DOHH2 (cell line): ENCODE measurements around the gene SLC16A9.
"Not testable (repeated sequence)": the region's sequence is repeated elsewhere in the genome, so short reads cannot be mapped to it uniquely, and the experiment has no call there.

Experiments used
- H3F3A ChIP-seq: fragments of 200-600 bp; sonication (generic), shearing (Covaris generic); 2 replicates; pipeline ENCODE4 v1.6.0; 2016; ENCODE audit warnings: antibody characterized with exemption, mild to moderate bottlenecking; ENCODE audit not compliant: control insufficient read depth, insufficient read depth
- H3K27ac ChIP-seq: fragments of 200-600 bp; sonication (generic); 2 replicates; pipeline ENCODE4 v1.5.1; 2014; ENCODE audit warnings: low read depth, mild to moderate bottlenecking, low read length, moderate library complexity
- H3K27me3 ChIP-seq: fragments of 200-600 bp; sonication (generic); 2 replicates; pipeline ENCODE4 v1.6.1; 2014; ENCODE audit warnings: mild to moderate bottlenecking, low read length, mixed read lengths; ENCODE audit not compliant: control insufficient read depth
- H3K36me3 ChIP-seq: fragments of 200-600 bp; sonication (generic); 2 replicates; pipeline ENCODE4 v1.6.1; 2014; ENCODE audit warnings: mild to moderate bottlenecking, low read length, moderate library complexity, mixed read lengths; ENCODE audit not compliant: control insufficient read depth
- H3K4me1 ChIP-seq: fragments of 200-600 bp; sonication (generic); 2 replicates; pipeline ENCODE4 v1.6.1; 2014; ENCODE audit warnings: mild to moderate bottlenecking, low read length, mixed read lengths; ENCODE audit not compliant: control insufficient read depth
- H3K4me2 ChIP-seq: fragments of 200-600 bp; sonication (generic); 2 replicates; pipeline ENCODE4 v1.6.0; 2014; ENCODE audit warnings: mild to moderate bottlenecking, low read length, moderate library complexity
- H3K4me3 ChIP-seq: fragments of 200-600 bp; sonication (generic); 2 replicates; pipeline ENCODE4 v1.5.1; 2014; ENCODE audit warnings: mild to moderate bottlenecking, low read length, mixed read lengths
- H3K79me2 ChIP-seq: fragments of 200-600 bp; sonication (generic); 2 replicates; pipeline ENCODE4 v1.6.1; 2014; ENCODE audit warnings: mild to moderate bottlenecking, low read length, mixed read lengths; ENCODE audit not compliant: control insufficient read depth
- H3K9me2 ChIP-seq: fragments of 200-600 bp; sonication (generic); replicated peaks from 2 replicates; pipeline ENCODE4 v1.6.1; 2014; ENCODE audit warnings: mild to moderate bottlenecking, low read length, mixed read lengths; ENCODE audit not compliant: control insufficient read depth
- H3K9me3 ChIP-seq: fragments of 200-600 bp; sonication (generic); 2 replicates; pipeline ENCODE4 v1.6.1; 2014; ENCODE audit warnings: antibody characterized with exemption, low read length, mixed read lengths; ENCODE audit not compliant: control insufficient read depth, insufficient read depth
- H4K20me1 ChIP-seq: fragments of 200-600 bp; sonication (generic); 2 replicates; pipeline ENCODE4 v1.6.0; 2014; ENCODE audit warnings: low read depth, mild to moderate bottlenecking, antibody characterized with exemption, low read length, moderate library complexity; ENCODE audit not compliant: control insufficient read depth, insufficient read depth
- EZH2phosphoT487 ChIP-seq: fragments of 200-600 bp; sonication (generic); IDR thresholded peaks from 2 replicates; pipeline ENCODE4 v1.6.1; 2017; ENCODE audit warnings: borderline replicate concordance, mild to moderate bottlenecking, antibody characterized with exemption, low read length, moderate library complexity, mixed read lengths
- TF ChIP-seq, protein P1 (sequence below): fragments of 200-600 bp; sonication (generic); IDR thresholded peaks from one replicate; pipeline ENCODE4 v1.5.1; 2014; ENCODE audit warnings: antibody characterized with exemption, mild to moderate bottlenecking, low read depth, low read length; ENCODE audit not compliant: poor library complexity, severe bottlenecking

Gene SLC16A9

DNA sequence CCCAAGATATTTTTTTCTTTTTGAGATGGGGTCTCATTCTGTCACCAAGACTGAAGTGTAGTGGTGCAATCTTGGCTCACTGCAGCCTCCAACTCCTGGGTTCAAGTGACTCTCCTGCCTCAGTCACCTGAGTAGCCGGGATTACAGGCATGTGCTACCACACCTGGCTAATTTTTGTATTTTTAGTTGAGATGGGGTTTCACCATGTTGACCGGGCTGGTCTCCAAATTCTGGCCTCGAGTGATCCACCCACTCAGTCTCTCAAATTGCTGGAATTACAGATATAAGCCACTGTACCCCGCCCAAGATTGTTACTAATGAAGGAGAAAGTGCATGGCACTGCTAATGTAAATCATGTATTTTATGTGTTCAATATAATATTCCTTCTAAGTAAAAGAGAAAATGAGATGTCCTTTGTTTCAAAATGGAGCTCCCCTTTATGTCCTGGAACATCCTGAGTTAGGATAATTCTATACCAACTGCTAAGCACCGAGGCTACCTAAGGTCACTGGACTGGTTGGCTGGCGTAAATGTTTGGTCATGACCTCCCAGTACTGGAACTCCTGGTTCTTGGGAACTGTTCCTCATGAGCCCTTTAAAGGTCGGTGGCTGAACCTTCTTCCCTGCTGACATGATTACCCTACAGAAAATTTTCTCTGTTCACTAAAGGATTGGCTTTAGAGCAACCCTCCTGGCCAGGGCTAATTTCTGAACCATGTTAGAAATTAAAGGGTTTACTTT lies 59.9 kb downstream of the SLC16A9 start:
- H3F3A ChIP-seq: no peaks in the 10 kb centered on the region
- H3K79me2 ChIP-seq: no peaks in the 10 kb centered on the region
- peaks cover 17% of the 10 kb centered on the region; the same call in 1 of the 2 replicates for H3K9me3 ChIP-seq
- H3K27me3 ChIP-seq: no peaks in the 10 kb centered on the region
- no peaks in the 10 kb centered on the region for H3K9me2 ChIP-seq
- no peak overlapping the region for H3K27ac ChIP-seq
- no peaks in the 10 kb centered on the region for H4K20me1 ChIP-seq
- H3K36me3 ChIP-seq: no peaks in the 10 kb centered on the region
- no peak overlapping the region for H3K4me3 ChIP-seq
- no peak overlapping the region for H3K4me2 ChIP-seq
- TF ChIP-seq, protein P1, sequence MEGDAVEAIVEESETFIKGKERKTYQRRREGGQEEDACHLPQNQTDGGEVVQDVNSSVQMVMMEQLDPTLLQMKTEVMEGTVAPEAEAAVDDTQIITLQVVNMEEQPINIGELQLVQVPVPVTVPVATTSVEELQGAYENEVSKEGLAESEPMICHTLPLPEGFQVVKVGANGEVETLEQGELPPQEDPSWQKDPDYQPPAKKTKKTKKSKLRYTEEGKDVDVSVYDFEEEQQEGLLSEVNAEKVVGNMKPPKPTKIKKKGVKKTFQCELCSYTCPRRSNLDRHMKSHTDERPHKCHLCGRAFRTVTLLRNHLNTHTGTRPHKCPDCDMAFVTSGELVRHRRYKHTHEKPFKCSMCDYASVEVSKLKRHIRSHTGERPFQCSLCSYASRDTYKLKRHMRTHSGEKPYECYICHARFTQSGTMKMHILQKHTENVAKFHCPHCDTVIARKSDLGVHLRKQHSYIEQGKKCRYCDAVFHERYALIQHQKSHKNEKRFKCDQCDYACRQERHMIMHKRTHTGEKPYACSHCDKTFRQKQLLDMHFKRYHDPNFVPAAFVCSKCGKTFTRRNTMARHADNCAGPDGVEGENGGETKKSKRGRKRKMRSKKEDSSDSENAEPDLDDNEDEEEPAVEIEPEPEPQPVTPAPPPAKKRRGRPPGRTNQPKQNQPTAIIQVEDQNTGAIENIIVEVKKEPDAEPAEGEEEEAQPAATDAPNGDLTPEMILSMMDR: no peak
- peaks cover 11% of the 10 kb centered on the region for H3K4me1 ChIP-seq

DNA sequence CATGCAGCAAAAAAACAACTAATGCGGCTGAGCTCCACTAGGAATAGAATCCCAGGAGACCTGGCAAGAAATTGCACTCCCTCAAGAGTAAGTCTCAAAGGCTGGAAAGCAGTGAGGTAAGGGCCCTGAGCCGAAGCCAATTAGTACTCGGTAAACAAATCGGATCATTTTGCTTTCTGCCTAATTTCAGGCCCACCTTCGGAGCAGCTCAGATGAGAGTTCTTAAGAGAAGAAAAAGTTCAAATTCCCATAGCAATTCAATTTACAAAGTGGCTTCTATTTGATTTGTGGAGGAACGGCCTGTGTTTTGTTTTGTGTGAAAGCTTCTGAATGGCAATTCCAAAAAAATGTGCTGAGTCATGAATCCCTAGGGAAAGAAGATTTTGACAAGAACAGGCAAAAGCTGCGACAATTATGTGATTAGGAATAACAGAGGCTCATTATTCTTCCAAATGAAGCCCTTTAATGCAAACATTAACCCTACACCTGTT lies 60.9 kb downstream of the SLC16A9 start:
- H3K4me1 ChIP-seq: peaks cover 4% of the 10 kb centered on the region
- no peaks in the 10 kb centered on the region for H3K27me3 ChIP-seq
- peaks cover 17% of the 10 kb centered on the region; the same call in 1 of the 2 replicates for H3K9me3 ChIP-seq
- no peaks in the 10 kb centered on the region for H3K79me2 ChIP-seq
- no peaks in the 10 kb centered on the region for H3K36me3 ChIP-seq
- H3K27ac ChIP-seq: no peak overlapping the region
- no peak overlapping the region for H3K4me2 ChIP-seq
- no peaks in the 10 kb centered on the region for H4K20me1 ChIP-seq
- TF ChIP-seq, protein P1: no peak
- TF ChIP-seq EZH2phosphoT487: no peak
- H3K9me2 ChIP-seq: no peaks in the 10 kb centered on the region
- no peak overlapping the region for H3K4me3 ChIP-seq
- no peaks in the 10 kb centered on the region for H3F3A ChIP-seq

DNA sequence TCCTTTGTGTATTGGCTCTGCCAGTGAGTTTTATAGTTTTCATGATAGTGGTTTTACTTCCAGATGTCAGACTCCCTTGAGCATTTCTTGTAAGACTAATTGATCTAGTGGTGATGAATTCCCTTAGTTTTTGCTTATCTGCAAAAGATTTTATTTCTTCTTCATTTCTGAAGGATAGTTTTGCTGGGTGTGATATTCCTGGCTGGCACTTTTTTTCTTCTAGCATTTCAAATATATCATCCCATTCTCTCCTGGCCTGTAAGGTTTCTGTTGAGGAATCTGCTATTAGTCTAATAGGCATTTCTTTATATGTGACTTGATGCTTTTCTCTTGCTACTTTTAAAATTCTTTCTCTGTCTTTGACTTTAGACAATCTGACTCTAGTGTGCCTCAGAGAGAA lies 64.8 kb downstream of the SLC16A9 start:
- no peaks in the 10 kb centered on the region for H3K79me2 ChIP-seq
- no peaks in the 10 kb centered on the region for H4K20me1 ChIP-seq
- H3K4me1 ChIP-seq: no peaks in the 10 kb centered on the region
- H3K4me2 ChIP-seq: no peak overlapping the region
- H3K9me2 ChIP-seq: no peaks in the 10 kb centered on the region
- H3K27ac ChIP-seq: no peak overlapping the region
- TF ChIP-seq EZH2phosphoT487: no peak
- TF ChIP-seq, protein P1: no peak
- H3K4me3 ChIP-seq: no peak overlapping the region
- no peaks in the 10 kb centered on the region for H3F3A ChIP-seq
- no peaks in the 10 kb centered on the region for H3K36me3 ChIP-seq
- peaks cover 17% of the 10 kb centered on the region; the same call in 1 of the 2 replicates for H3K9me3 ChIP-seq
- H3K27me3 ChIP-seq: no peaks in the 10 kb centered on the region

DNA sequence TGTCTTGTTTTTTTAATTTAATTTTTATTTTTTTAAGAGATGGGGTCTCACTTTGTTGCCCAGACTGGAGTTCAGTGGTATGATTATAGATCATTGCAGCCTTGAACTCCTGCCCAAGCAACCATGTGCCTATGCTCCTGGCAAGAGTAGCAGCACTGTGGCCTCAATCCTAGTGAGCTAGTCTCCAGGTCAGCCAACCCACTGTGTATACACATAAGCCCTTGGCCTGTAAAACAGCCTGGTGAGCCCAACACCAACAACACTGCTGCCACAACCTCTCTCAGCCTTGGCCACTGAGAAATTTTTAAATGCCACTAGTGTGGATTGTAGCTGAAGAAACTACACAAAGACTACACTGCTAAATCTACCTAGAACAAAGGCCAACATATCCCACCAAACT lies 68.0 kb downstream of the SLC16A9 start:
- H3K79me2 ChIP-seq, H3K4me2 ChIP-seq, H3K4me1 ChIP-seq, H3F3A ChIP-seq, H4K20me1 ChIP-seq, H3K9me2 ChIP-seq, H3K36me3 ChIP-seq, H3K4me3 ChIP-seq, H3K27ac ChIP-seq, H3K27me3 ChIP-seq: not testable (repeated sequence)
- H3K9me3 ChIP-seq: peaks cover 15% of the 10 kb centered on the region; the same call in 1 of the 2 replicates
